ENCODE results near the gene ADA. TPM values are rescaled to one million over a fixed set of nuclear protein-coding genes. Genes with fewer than 3 reads are reported as not detected.

ADA gene
- total and polyA plus RNA-seq, 2 of the 13 experiments (the other 11 are each of a cell fraction or from before 2014, with no cell fraction given) = 2.5 to 11.3 TPM

GRCh38 chr20:44692932-44693480 is 41.5 kb upstream of the ADA start (continued):
- TF ChIP-seq ZSCAN5A (CRISPR knock-in tag; IDR thresholded peaks at IDR 0.05; ENCODE audit: borderline replicate concordance) (no peak), ZNF549 (CRISPR knock-in tag; IDR thresholded peaks at IDR 0.05) (no peak), NBN (conservative IDR thresholded peaks at IDR 0.05) (no peak), ZNF703 (CRISPR knock-in tag; IDR thresholded peaks at IDR 0.05; ENCODE audit: borderline replicate concordance) (no peak), DNMT1 (CRISPR knock-in tag; IDR thresholded peaks at IDR 0.05) (no peak), HNRNPUL1 (IDR thresholded peaks at IDR 0.05; ENCODE audit: low read depth, low read length) (no peak), ZNF513 (CRISPR knock-in tag; conservative IDR thresholded peaks at IDR 0.05) (no peak), KDM5B (CRISPR knock-in tag; IDR thresholded peaks at IDR 0.05; ENCODE audit: borderline replicate concordance) (no peak; the same call in 1 of the 2 replicates), EZH2 (conservative IDR thresholded peaks at IDR 0.05; ENCODE audit: low read depth, low read length) (no peak), NFIB (CRISPR knock-in tag; IDR thresholded peaks at IDR 0.05; ENCODE audit: borderline replicate concordance) (no peak), ZNF563 (CRISPR knock-in tag; IDR thresholded peaks at IDR 0.05) (no peak), NFYB (CRISPR knock-in tag; IDR thresholded peaks at IDR 0.05) (no peak), ZNF674 (CRISPR knock-in tag; IDR thresholded peaks at IDR 0.05; ENCODE audit: low read depth) (no peak), KDM3A (CRISPR knock-in tag; IDR thresholded peaks at IDR 0.05; ENCODE audit: low read depth) (no peak), ZMAT3 (CRISPR knock-in tag; conservative IDR thresholded peaks at IDR 0.05) (no peak), STAT6 (CRISPR knock-in tag; IDR thresholded peaks at IDR 0.05; ENCODE audit: borderline replicate concordance) (no peak)
- TF ChIP-seq, protein P1, sequence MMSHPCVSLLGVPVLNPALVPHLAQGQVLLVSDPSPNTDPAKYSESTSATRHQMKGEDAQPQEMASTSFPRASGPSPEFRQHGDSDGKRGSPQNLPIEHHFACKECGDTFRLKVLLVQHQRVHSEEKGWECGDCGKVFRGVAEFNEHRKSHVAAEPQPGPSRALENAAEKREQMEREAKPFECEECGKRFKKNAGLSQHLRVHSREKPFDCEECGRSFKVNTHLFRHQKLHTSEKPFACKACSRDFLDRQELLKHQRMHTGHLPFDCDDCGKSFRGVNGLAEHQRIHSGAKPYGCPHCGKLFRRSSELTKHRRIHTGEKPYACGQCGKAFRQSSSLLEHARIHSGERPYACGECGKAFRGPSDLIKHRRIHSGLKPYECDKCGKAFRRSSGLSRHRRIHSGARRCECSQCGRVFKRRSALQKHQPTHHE (CRISPR knock-in tag; IDR thresholded peaks at IDR 0.05; ENCODE audit: borderline replicate concordance) = no peak
- TF ChIP-seq, protein P2, sequence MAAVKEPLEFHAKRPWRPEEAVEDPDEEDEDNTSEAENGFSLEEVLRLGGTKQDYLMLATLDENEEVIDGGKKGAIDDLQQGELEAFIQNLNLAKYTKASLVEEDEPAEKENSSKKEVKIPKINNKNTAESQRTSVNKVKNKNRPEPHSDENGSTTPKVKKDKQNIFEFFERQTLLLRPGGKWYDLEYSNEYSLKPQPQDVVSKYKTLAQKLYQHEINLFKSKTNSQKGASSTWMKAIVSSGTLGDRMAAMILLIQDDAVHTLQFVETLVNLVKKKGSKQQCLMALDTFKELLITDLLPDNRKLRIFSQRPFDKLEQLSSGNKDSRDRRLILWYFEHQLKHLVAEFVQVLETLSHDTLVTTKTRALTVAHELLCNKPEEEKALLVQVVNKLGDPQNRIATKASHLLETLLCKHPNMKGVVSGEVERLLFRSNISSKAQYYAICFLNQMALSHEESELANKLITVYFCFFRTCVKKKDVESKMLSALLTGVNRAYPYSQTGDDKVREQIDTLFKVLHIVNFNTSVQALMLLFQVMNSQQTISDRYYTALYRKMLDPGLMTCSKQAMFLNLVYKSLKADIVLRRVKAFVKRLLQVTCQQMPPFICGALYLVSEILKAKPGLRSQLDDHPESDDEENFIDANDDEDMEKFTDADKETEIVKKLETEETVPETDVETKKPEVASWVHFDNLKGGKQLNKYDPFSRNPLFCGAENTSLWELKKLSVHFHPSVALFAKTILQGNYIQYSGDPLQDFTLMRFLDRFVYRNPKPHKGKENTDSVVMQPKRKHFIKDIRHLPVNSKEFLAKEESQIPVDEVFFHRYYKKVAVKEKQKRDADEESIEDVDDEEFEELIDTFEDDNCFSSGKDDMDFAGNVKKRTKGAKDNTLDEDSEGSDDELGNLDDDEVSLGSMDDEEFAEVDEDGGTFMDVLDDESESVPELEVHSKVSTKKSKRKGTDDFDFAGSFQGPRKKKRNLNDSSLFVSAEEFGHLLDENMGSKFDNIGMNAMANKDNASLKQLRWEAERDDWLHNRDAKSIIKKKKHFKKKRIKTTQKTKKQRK (IDR thresholded peaks at IDR 0.05; ENCODE audit: low read length) = no peak

All from HepG2 (cell line).